GM12865 (cell line): ENCODE results near the gene ADK.

ENCODE experiments used
- DNase-seq: peaks from one replicate; pipeline ENCODE4 v3.0.0; 2010; ENCODE audit warnings: low read depth
- H3K4me3 ChIP-seq: 2 replicates; pipeline ENCODE4 v1.5.1; 2011; ENCODE audit warnings: mild to moderate bottlenecking, low read depth, low read length, control low read depth
- TF ChIP-seq, protein P1 (sequence below): IDR thresholded peaks from 2 replicates; pipeline ENCODE4 v1.5.1; 2011; ENCODE audit warnings: low read length, control low read depth, low read depth, inconsistent platforms; ENCODE audit not compliant: insufficient read depth; ENCODE audit errors: missing control alignments

The ADK gene

DNA sequence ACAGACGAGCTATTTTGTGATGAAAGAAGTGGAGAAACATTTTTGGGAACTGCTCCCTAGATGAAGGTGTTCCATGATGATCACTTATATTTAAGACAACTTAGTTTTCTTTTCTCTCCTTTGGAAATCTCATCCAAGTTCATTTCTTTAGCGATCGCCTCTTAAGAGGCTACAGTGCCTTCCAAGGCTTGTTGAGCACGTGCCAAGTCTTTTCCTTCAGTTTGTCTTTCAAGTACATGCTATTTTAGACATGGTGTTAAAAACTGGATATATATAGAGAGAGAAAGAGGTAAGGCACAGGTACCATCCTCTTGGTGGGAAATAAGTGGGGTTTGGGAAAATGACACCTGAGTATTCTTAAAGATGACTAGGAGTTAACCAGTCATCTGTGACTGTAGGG is 2.7 kb downstream of the ADK start:
- DNase-seq: no peak
- H3K4me3 ChIP-seq: no peak overlapping the region
- TF ChIP-seq, protein P1, sequence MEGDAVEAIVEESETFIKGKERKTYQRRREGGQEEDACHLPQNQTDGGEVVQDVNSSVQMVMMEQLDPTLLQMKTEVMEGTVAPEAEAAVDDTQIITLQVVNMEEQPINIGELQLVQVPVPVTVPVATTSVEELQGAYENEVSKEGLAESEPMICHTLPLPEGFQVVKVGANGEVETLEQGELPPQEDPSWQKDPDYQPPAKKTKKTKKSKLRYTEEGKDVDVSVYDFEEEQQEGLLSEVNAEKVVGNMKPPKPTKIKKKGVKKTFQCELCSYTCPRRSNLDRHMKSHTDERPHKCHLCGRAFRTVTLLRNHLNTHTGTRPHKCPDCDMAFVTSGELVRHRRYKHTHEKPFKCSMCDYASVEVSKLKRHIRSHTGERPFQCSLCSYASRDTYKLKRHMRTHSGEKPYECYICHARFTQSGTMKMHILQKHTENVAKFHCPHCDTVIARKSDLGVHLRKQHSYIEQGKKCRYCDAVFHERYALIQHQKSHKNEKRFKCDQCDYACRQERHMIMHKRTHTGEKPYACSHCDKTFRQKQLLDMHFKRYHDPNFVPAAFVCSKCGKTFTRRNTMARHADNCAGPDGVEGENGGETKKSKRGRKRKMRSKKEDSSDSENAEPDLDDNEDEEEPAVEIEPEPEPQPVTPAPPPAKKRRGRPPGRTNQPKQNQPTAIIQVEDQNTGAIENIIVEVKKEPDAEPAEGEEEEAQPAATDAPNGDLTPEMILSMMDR: no peak

DNA sequence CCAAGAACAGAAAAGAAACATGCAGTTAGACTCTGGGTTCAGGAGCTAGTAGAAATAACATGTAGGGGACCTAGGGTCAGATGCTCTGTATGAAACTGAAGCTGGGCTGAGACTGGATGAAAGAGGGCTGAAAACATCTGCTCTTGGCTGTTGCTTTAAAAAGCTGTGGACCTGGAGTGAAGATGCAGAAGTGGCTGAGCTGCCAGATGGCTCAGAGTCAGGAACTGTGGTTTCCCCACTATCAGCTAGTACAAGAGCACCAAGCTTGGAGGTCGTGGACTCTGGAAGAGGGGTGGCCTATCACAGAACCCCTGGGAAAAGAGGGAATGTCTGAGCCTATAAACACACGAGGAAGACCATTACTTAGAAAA is 5.9 kb downstream of the ADK start:
- DNase-seq: peak; percentile 64
- TF ChIP-seq, protein P1: no peak
- H3K4me3 ChIP-seq: no peak overlapping the region

DNA sequence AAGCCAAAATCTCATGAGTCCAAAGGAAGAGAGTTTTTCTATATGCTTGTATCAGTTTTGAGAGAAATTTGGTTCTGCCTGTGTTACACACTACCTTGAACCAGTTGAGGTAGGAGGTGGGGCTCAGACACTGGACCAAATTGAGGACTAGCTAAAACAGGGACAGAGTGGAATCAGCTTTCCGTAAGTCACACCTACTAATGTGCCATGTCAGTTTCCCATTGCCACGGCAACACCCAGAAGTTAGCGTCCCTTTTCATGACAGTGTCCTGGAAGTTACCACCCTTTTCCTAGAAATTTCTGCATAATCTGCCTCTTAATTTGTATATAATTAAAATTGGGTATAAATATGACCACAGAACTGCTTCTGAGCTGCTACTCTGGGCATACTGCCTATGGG is 9.0 kb downstream of the ADK start:
- TF ChIP-seq, protein P1: no peak
- H3K4me3 ChIP-seq: no peak overlapping the region
- no peak for DNase-seq

DNA sequence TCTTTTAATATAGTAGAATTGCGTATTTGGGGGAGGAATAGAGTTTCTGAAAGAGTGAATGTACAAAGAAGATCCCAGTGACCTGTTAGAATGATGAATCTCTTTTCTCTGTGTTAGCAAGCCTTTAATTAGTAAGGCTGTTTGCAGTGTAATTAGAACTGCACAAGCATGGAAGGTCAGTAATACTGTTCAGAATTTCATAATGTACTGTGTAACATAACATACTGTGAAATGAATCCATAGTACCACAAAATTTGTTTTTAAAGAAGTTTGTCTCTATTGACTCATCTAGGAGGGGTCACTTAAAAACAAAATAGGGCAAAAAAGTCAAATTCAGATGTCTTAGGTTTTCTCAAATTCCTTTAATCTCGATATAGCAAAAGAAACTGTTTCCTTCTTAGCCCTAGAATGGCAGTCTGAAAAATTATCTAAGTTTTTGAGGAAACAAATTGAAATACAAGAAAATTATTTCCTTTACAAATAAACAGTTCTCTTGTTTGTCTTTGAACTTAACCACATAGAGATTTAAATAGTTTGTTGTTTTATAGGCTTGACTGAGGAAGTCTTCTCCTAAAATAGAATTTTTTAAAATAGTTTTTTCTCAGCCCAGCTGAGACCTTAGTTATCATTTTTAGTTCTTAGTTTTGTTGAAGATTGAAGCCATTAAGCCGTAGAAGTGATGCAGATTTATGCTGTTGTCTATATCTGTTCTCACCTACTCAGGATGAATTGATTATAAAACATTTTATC is 12.5 kb downstream of the ADK start:
- TF ChIP-seq, protein P1: no peak
- peak; percentile 32 for DNase-seq
- H3K4me3 ChIP-seq: peak overlapping the region; percentile 11; the same call in 1 of the 2 replicates

DNA sequence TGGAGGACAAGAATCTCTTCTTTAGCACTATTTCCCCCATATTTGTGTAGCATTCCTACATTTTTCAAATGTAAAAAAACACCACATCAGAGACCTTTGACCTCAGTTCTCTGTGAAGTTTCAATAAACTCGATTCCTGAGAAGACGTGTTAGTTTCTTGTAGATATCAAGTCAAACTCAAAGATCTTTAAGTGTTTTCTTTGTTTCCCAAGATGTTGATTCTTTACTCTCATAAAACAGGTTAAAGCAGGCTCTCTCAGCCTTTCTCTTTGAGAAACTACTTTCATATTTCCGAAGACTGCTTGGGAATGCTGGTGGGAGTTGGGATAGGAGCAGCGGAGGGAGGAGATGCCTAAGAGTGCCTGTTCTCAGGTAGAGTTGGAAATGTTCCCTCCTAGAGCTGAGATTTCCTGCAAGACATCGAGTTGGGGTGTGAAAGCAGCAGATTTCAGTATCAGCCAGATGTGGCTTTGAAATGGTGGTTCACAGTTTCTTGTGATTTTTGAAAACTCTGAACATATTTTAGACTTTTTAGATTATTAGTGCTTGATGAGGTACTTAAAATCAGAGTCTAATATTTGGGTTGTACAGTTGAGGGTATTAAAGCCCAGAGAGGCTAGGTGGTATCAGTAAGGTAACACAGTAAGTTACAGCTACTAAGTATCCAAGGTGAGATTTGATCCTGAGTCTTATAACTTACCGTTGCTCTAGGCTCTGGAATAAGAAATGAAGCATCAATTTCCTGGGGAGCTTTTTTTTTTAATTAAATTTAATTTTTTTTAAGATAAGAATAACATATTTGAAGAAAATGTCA is 13.9 kb downstream of the ADK start:
- H3K4me3 ChIP-seq: peak overlapping the region; percentile 42
- peak; percentile 62 for DNase-seq
- TF ChIP-seq, protein P1: no peak

DNA sequence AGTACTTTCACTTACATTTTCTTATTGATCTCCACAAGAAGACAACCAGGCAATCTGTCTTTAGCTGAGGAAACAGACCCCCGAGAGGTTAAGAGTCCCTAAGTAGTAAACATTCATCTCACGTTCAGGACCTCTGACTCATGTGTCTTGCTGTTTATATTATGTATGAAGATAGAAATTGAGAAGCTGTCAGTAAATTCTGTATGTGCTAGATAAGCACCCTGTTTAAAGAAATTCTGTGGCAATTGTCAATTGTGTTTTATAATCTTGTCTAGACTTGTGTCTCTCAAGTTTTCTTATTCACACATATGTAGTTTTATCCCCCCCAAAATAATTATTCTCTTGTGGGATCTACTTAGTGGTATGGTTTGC is 14.5 kb downstream of the ADK start:
- H3K4me3 ChIP-seq: peak overlapping the region; percentile 42; the same call in 1 of the 2 replicates
- DNase-seq: peak; percentile 40
- TF ChIP-seq, protein P1: no peak
